ENCODE results near the gene ESPNL.

Gene ESPNL

GRCh38 chr2:238079874-238080327, 20.2 kb upstream of the ESPNL start:
- DNase-seq (ENCODE audit: low spot score) = no peak

GRCh38 chr2:238080518-238080917, 19.6 kb upstream of the ESPNL start:
- DNase-seq (ENCODE audit: low spot score) = no peak

- DNase-seq (ENCODE audit: low spot score) = no peak
These were observed 19.0 kb upstream of the ESPNL start for GRCh38 chr2:238081150-238081549.

GRCh38 chr2:238081561-238081960, 18.6 kb upstream of the ESPNL start:
- no peak for DNase-seq (ENCODE audit: low spot score)

GRCh38 chr2:238082151-238082550, 18.0 kb upstream of the ESPNL start:
- DNase-seq (ENCODE audit: low spot score) = no peak

GRCh38 chr2:238082827-238083226, 17.3 kb upstream of the ESPNL start:
- no peak for DNase-seq (ENCODE audit: low spot score)

- no peak for DNase-seq (ENCODE audit: low spot score)
These were observed 16.2 kb upstream of the ESPNL start for GRCh38 chr2:238083919-238084318.

- DNase-seq (ENCODE audit: low spot score) = no peak
These were observed 15.4 kb upstream of the ESPNL start for GRCh38 chr2:238084761-238085160.

- DNase-seq (ENCODE audit: low spot score) = no peak
These were observed 14.2 kb upstream of the ESPNL start for GRCh38 chr2:238085899-238086298.

GRCh38 chr2:238087211-238087610, 12.9 kb upstream of the ESPNL start:
- DNase-seq (ENCODE audit: low spot score) = no peak

- DNase-seq (ENCODE audit: low spot score) = no peak
These were observed 9.3 kb upstream of the ESPNL start for GRCh38 chr2:238090887-238091286.

- DNase-seq (ENCODE audit: low spot score) = no peak
These were observed 8.6 kb upstream of the ESPNL start for GRCh38 chr2:238091436-238092060.

GRCh38 chr2:238092486-238093035, 7.6 kb upstream of the ESPNL start:
- no peak for DNase-seq (ENCODE audit: low spot score)

- no peak for DNase-seq (ENCODE audit: low spot score)
These were observed 6.7 kb upstream of the ESPNL start for GRCh38 chr2:238093181-238094140.

GRCh38 chr2:238094438-238095022, 5.6 kb upstream of the ESPNL start:
- no peak for DNase-seq (ENCODE audit: low spot score)

- no peak for DNase-seq (ENCODE audit: low spot score)
These were observed 5.0 kb upstream of the ESPNL start for GRCh38 chr2:238095143-238095542.

- no peak for DNase-seq (ENCODE audit: low spot score)
These were observed 3.7 kb upstream of the ESPNL start for GRCh38 chr2:238096311-238097011.

GRCh38 chr2:238097201-238097987, 2.7 kb upstream of the ESPNL start:
- DNase-seq (ENCODE audit: low spot score) = no peak

GRCh38 chr2:238097988-238098871, 1.9 kb upstream of the ESPNL start:
- peak; percentile 78 for DNase-seq (ENCODE audit: low spot score)
